ENCODE results near the gene SCN4B.

DNA sequence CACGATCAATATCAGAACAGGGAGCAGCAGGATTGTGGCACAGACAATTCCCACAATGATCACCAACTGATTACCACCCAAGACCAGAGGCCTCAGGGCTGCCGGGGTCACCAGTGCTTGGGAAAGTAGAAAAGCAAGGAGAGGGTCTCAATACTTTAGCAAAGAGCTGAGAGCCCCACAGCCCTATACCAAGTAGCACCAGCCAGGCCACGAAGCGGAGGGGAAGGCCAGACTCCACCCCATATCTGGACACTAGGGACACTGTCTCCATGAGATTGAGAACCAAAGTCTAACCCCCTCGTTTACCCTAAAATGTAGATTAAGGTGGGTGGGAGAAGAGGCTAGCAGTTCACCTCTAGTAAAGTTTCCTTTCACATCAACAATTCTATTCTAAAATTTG, 47.9 kb upstream of the SCN4B start:
- TF ChIP-seq POLR2A (IDR thresholded peaks at IDR 0.05; ENCODE audit: extremely low read depth, insufficient read length), result no peak
- TF ChIP-seq CTCF (IDR thresholded peaks at IDR 0.05; ENCODE audit: low read depth, low read length), result no peak
